H54 (cell line): Measurements from ENCODE around the gene TREH.

Experiments
- DNase-seq: peaks from one replicate; pipeline ENCODE4 v3.0.0; 2011; ENCODE audit warnings: low spot score, mixed read lengths; ENCODE audit not compliant: insufficient read length
- FAIRE-seq: peaks from 3 replicates; lab custom pipeline; 2011; peaks lifted over from hg19 to GRCh38; lab: Jason Lieb, UNC
- POLR2A ChIP-seq: IDR thresholded peaks from 2 replicates; pipeline ENCODE4 v1.6.1; 2011; ENCODE audit warnings: low read depth, mild to moderate bottlenecking, low read length

TREH gene

DNA sequence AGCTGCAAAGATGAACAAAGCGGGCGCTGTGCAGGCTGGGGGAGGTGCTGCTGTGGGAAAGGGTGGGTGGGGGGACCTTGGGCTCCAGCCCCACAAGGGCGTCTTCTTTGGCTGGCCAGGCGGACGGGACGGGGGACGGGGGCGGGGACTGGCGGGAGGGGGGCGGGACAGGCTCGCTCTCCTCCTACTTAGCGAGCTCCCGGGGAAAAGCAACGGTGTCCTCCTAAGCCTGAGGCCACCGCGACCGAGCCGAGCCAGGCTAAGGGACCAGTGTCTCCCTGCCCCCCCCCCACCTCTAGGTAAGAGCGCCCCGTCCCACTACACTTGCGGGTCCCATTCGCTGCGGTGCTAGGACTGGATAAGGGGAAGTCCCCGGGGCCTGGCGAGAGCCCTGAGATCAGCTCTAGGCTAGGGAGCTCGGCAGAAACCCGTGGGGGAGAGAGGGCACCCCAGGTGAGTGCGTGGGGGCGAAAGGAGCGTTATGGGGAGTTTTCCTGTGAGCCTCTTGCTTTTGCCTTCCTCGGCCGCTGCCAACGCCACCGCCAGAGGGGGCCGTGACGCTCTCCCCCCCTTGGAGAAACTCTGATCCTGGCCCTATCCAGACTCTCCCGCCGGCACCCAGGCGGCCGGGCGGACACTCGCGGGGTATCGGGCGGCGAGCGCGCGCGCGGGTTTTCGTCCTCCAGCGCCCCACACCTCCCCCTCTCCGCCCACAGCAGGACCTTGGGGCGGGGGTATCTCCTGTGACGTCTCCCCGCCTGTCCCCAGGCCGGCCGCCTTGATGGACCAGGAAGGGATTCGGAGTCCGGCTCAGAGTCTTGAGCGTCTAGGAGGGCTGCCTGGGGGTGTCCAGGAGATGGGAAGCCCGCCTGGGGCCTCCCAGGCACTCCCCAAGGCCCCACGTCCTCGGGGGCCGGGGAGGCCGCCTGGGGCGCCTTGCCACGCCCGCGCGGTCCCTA lies 71.8 kb downstream of the TREH start, which contains the start of gene PHLDB1:
Gene PHLDB1, plus strand, starts transcription at position 215 of the 959 bp plus-strand sequence. CDS start 6,222 bp downstream, outside the sequence.
- peak; percentile 73 for TF ChIP-seq POLR2A

More for the DNA sequence above, 71.8 kb downstream of the TREH start, which contains the start of gene PHLDB1:
- DNase-seq (no peak), FAIRE-seq (no peak)
